GM21360 (cell line): Measurements from ENCODE around the gene BPIFA3.
"Not testable (repeated sequence)": the region's sequence is repeated elsewhere in the genome, so short reads cannot be mapped to it uniquely, and the experiment has no call there.

ENCODE experiments used
- ATAC-seq: cut with Tn5 transposase; IDR thresholded peaks from one replicate; pipeline ENCODE4 v1.9.1; 2021; ENCODE audit warnings: mild to moderate bottlenecking, moderate library complexity; ENCODE audit not compliant: unreplicated experiment

Gene BPIFA3

GRCh38 chr20:33217052-33217451 is at the start of gene BPIFA3:
TSS of gene BPIFA3 (plus strand) at chr20:33217352. CDS start at chr20:33217537, 185 bp downstream.
- no peak for ATAC-seq

GRCh38 chr20:33167859-33168258 is 49.3 kb upstream of the BPIFA3 start, which contains the start of gene BPIFA2:
TSS of gene BPIFA2 (plus strand) at chr20:33168159. CDS start at chr20:33169146, 987 bp downstream.
- no peak for ATAC-seq

DNA sequence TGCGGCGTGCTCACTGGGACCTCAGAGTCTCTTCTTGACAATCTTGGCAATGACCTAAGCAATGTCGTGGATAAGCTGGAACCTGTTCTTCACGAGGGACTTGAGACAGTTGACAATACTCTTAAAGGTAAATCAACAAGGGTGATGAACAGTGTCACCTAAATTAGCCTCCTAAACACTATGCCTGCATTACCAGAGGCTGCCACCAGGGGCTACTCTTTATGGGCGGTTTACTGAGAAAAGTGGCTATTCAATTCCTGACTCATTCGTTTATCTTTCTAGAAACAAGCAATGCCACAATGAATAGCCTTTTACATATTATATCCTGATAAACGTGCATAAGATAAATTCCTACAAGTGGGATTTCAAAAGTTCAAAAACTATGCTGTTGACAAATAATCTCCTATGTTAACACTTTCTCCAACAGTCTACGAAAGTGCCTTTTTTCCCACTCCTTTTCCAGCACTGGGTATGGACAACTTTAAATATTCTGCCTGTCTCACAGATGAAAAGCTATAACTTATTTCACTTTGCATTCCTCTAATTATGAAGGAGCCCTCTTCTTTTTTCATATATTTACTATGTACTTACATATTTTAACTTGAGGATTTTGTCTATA is 47.9 kb upstream of the BPIFA3 start:
- ATAC-seq: no peak

DNA sequence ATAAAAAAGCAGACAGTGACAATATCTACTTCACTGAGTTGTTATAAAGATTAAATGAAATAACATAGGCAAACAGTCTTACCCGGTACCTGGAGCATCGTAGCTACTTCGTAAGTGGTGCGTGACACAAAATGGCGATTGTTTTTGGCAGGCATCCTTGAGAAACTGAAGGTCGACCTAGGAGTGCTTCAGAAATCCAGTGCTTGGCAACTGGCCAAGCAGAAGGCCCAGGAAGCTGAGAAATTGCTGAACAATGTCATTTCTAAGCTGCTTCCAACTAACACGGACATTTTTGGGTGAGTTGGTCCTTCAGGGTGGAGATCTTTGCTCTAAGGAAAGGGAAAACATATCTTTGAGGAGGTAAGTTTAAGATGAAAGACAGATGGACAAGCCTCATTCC is 44.4 kb upstream of the BPIFA3 start:
- ATAC-seq: no peak

- no peak for ATAC-seq
These were observed 42.0 kb upstream of the BPIFA3 start for GRCh38 chr20:33175123-33175522.

DNA sequence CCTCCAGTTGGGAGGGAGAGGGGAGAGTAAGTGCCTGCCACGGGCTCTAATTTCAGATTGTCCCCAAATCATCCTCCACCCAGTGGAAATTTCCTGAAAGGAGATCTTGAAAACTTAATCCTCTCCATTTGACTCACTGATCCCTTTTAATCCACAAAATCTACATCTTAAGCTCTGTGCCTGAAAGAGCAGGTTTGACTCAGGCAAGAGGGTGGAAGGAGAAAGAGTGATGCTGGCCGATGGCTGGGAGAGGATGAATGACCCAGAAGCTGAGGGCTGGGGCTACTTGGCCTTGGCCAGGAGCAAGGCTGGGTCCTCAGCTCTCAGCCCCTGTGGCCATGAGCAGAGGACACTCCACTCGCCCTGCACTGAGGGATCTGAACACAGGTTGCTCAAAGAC is 41.1 kb upstream of the BPIFA3 start:
- ATAC-seq: no peak

- no peak for ATAC-seq
These were observed 39.3 kb upstream of the BPIFA3 start for GRCh38 chr20:33177866-33178265.

DNA sequence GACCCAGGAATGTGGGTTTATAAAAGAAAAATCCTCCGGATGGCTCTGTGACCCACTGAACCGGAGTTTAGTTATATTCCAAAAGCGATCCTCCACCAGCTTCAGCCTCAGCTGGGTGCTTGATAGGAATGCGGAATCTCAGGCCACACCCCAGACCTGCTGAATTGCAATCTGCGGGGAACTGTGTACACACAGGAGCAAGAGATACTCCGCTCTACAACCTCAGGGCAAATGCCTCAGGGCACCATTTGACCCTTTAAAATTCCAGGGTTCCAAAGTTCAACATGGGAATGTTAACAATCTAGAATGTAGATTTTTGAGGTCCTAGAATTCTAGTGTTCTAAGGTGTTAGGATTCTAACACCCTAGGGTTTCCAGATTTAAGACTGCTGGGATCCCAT is 38.4 kb upstream of the BPIFA3 start:
- ATAC-seq: no peak

DNA sequence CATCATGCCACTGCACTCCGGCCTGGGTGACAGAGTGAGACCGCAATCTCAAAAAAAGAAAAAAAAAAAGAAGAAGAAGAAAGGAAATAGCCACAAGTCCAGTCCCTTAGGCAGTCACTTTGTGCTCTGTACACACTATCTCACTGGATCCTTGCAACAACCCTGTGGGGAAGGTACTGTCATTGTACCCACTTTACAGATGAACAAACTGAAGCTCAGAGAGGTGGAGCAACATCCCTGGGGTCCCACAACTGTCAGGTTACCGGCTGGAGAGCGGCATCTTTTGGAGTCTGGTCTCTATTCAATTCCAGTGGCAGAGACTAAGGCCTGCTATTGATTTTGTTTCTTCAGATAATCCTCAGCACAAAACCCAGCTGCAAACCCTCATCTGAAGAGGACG is 37.0 kb upstream of the BPIFA3 start:
- no peak for ATAC-seq

- ATAC-seq: no peak
These were observed 35.6 kb upstream of the BPIFA3 start for GRCh38 chr20:33181482-33182093.

- no peak for ATAC-seq
These were observed 33.8 kb upstream of the BPIFA3 start for GRCh38 chr20:33183312-33183711.

GRCh38 chr20:33185031-33185590 is 32.0 kb upstream of the BPIFA3 start:
- ATAC-seq: not testable (repeated sequence)

- ATAC-seq: no peak
These were observed 29.7 kb upstream of the BPIFA3 start for GRCh38 chr20:33187491-33187890.

GRCh38 chr20:33188421-33188820 is 28.7 kb upstream of the BPIFA3 start:
- ATAC-seq: no peak

- no peak for ATAC-seq
These were observed 25.7 kb upstream of the BPIFA3 start for GRCh38 chr20:33191484-33191883.

DNA sequence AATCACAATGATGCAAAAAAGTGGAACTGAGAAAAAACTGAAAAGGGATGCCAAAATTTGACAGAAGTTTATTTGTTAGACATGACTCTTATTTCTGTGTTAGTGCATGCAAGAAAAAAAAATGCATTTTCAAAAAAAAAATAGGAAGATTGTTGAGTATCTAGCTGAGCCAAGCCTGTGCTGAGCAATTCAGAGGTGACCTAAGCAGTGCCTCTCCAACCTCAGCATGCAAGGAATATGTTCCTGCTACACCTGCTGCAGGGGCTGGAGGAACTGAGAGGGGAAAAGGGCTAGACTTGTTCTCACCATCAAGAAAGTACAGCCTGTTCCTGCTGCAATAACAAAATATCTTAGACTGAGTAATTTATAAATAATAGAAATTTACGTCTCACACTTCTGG is 25.2 kb upstream of the BPIFA3 start:
- ATAC-seq: no peak

DNA sequence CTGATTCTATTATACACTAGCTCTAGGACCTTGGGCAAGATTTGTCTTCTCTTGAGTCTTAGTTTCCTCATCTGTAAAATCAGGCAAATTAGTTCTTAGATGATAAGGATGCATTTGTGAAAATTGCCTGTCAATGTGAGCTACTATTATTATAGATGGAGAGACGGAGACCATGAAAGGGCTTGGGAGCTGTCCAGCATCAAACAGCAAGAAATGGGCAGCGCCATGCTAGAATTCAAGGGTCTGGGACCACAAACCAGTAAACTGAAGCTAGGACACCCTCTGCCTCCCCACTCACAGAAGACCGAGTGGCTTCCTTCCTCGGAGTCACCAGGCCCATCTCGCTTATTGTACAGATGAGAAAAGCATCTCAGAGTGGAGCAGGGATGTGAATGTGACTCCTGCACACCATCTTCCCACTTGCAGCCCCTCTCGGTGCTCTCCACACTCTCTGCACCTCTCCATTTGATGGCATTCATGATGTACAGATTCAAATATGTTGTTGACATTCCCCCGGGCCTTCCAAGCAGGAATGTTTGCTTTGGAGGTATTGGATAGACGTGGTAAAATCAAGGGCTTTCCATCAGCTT is 24.1 kb upstream of the BPIFA3 start:
- no peak for ATAC-seq

DNA sequence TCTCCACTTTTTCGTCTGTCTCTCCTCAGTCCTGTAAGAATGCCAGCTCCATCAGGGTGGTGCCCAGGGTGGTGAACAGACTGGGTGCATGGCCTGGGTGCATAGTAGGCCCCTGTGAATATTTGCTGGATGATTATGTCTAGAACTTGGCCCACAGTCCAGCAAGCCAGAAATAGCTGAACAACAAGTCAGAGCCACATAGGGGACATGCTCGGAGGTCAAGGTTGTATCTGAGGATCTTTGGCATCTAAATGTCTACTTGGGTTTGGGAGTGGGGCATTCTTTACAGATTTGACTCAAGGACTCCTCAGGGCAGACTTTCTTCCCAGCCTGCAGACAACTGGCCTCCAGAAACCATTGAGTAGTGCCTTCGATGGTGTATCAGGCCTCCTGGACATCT is 18.1 kb upstream of the BPIFA3 start:
- no peak for ATAC-seq

GRCh38 chr20:33202451-33202850 is 14.7 kb upstream of the BPIFA3 start:
- ATAC-seq: no peak

DNA sequence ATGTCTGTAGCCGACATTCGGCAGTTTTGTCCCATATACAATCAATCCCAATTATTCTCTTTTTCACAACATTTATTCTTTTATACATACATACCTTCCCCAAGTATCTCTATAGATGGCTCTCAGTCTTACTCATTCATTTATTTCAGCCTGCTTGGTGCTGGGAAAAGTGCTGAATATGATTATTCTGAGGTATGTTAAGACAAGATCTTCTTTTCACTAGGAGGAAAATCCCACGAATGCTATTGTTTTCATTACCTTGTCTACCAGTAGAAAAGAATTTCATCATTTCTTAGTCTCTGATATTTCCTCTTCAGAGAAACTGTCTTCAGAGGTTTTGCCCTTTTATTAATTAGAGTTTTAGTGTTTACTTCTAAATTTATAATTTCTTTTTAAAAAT is 13.7 kb upstream of the BPIFA3 start:
- ATAC-seq: no peak

GRCh38 chr20:33209789-33210188 is 7.4 kb upstream of the BPIFA3 start:
- ATAC-seq: no peak

DNA sequence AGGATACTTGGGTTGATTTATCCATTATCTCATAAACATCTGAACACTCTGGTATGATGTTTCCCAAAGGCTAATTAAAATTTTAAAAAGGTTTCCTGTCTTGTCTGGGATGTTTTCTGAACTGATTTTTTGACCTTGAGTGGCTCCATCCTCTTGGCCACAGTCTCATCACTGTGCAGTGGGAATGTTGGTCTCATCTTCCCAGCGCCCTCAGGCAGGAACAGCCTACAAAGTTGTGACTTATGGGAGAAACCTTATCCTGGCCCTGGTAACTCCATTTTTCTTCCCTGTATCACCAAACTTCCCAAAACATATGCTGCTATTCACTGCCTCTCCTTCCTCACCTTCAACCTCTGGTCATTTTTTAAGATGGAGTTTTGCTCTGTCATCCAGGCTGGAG is 6.8 kb upstream of the BPIFA3 start:
- no peak for ATAC-seq
